ENCODE results near the gene TUFT1.

Gene TUFT1

GRCh38 chr1:151526735-151527525 lies 13.2 kb upstream of the TUFT1 start:
- Histone ChIP-seq H3K4me3 (ENCODE audit: low read length) (no peak overlapping the region), H3K27me3 (ENCODE audit: control insufficient read depth, insufficient read depth, low read length) (peaks cover 18% of the 10 kb centered on the region), H3K4me2 (ENCODE audit: low read length) (no peak overlapping the region), H3K36me3 (ENCODE audit: insufficient read depth, low read length) (no peaks in the 10 kb centered on the region), H3K9ac (ENCODE audit: low read depth, low read length) (no peak overlapping the region), H3K9me3 (replicated peaks; ENCODE audit: low read length) (no peaks in the 10 kb centered on the region), H3K4me1 (ENCODE audit: control insufficient read depth, insufficient read depth, low read length) (no peaks in the 10 kb centered on the region)

- Histone ChIP-seq H3K4me3 (ENCODE audit: low read length) (no peak overlapping the region), H3K9me3 (replicated peaks; ENCODE audit: low read length) (no peaks in the 10 kb centered on the region), H3K36me3 (ENCODE audit: insufficient read depth, low read length) (no peaks in the 10 kb centered on the region), H3K9ac (ENCODE audit: low read depth, low read length) (no peak overlapping the region), H3K4me1 (ENCODE audit: control insufficient read depth, insufficient read depth, low read length) (no peaks in the 10 kb centered on the region), H3K27me3 (ENCODE audit: control insufficient read depth, insufficient read depth, low read length) (peaks cover 9% of the 10 kb centered on the region), H3K4me2 (ENCODE audit: low read length) (no peak overlapping the region)
Observed at GRCh38 chr1:151529211-151529702, 10.9 kb upstream of the TUFT1 start.

GRCh38 chr1:151529781-151530180 lies 10.3 kb upstream of the TUFT1 start:
- H3K36me3 ChIP-seq (ENCODE audit: insufficient read depth, low read length) = no peaks in the 10 kb centered on the region
- no peak overlapping the region for H3K4me2 ChIP-seq (ENCODE audit: low read length)
- H3K4me1 ChIP-seq (ENCODE audit: control insufficient read depth, insufficient read depth, low read length) = no peaks in the 10 kb centered on the region
- no peaks in the 10 kb centered on the region for H3K9me3 ChIP-seq (replicated peaks; ENCODE audit: low read length)
- no peak overlapping the region for H3K9ac ChIP-seq (ENCODE audit: low read depth, low read length)
- H3K4me3 ChIP-seq (ENCODE audit: low read length) = no peak overlapping the region
- H3K27me3 ChIP-seq (ENCODE audit: control insufficient read depth, insufficient read depth, low read length) = peaks cover 9% of the 10 kb centered on the region

DNA sequence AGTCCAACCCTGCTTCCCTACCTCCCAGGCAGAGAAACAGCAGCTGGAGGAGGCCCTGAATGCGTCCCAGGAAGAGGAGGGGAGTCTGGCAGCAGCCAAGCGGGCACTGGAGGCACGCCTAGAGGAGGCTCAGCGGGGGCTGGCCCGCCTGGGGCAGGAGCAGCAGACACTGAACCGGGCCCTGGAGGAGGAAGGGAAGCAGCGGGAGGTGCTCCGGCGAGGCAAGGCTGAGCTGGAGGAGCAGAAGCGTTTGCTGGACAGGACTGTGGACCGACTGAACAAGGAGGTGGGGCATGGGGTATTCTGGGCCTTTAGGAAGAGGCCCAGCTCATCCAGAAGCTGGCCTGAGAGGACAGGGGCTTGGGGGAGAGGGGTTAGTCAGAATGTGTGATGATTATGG lies 9.6 kb upstream of the TUFT1 start:
- peaks cover 6% of the 10 kb centered on the region for H3K27me3 ChIP-seq (ENCODE audit: control insufficient read depth, insufficient read depth, low read length)
- H3K36me3 ChIP-seq (ENCODE audit: insufficient read depth, low read length) = no peaks in the 10 kb centered on the region
- no peak overlapping the region for H3K4me3 ChIP-seq (ENCODE audit: low read length)
- no peak overlapping the region for H3K9ac ChIP-seq (ENCODE audit: low read depth, low read length)
- H3K4me2 ChIP-seq (ENCODE audit: low read length) = no peak overlapping the region
- peaks cover 7% of the 10 kb centered on the region for H3K4me1 ChIP-seq (ENCODE audit: control insufficient read depth, insufficient read depth, low read length)
- H3K9me3 ChIP-seq (replicated peaks; ENCODE audit: low read length) = no peaks in the 10 kb centered on the region

- Histone ChIP-seq H3K36me3 (ENCODE audit: insufficient read depth, low read length) (no peaks in the 10 kb centered on the region), H3K4me1 (ENCODE audit: control insufficient read depth, insufficient read depth, low read length) (peaks cover 23% of the 10 kb centered on the region), H3K4me2 (ENCODE audit: low read length) (no peak overlapping the region), H3K4me3 (ENCODE audit: low read length) (no peak overlapping the region), H3K9ac (ENCODE audit: low read depth, low read length) (no peak overlapping the region), H3K27me3 (ENCODE audit: control insufficient read depth, insufficient read depth, low read length) (peaks cover 5% of the 10 kb centered on the region), H3K9me3 (replicated peaks; ENCODE audit: low read length) (no peaks in the 10 kb centered on the region)
Observed at GRCh38 chr1:151533870-151534269, 6.2 kb upstream of the TUFT1 start.

DNA sequence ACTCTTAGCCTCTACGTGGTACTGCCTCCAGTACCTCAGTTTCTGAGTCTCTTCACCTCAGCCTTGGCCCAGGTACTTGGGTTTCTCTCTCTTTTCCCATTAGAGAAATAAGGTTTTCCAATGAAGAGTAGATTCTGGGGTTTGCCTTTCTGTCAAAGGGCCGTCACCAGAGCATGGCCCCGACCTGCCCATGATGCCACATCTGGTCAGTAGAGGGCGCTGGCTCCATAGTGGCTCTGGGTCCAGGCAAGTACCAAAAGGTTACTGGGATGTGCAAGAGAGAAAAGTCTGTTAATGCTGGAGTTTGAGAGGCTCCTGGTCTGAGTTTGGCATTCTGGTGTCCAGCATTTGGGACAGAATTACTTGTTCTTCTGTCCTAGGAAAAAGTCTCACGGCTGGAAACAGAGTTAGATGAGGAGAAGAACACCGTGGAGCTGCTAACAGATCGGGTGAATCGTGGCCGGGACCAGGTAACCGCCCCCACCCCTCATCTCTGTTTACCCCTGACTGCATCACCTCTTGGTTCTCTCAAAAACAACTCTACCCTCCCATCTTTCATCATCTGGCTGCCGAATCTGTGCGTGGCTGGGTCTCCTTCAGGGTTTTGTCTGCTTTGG lies 5.3 kb upstream of the TUFT1 start:
- peaks cover 5% of the 10 kb centered on the region for H3K27me3 ChIP-seq (ENCODE audit: control insufficient read depth, insufficient read depth, low read length)
- H3K9me3 ChIP-seq (replicated peaks; ENCODE audit: low read length) = no peaks in the 10 kb centered on the region
- H3K36me3 ChIP-seq (ENCODE audit: insufficient read depth, low read length) = no peaks in the 10 kb centered on the region
- no peak overlapping the region for H3K9ac ChIP-seq (ENCODE audit: low read depth, low read length)
- H3K4me2 ChIP-seq (ENCODE audit: low read length) = no peak overlapping the region
- no peak overlapping the region for H3K4me3 ChIP-seq (ENCODE audit: low read length)
- H3K4me1 ChIP-seq (ENCODE audit: control insufficient read depth, insufficient read depth, low read length) = peaks cover 30% of the 10 kb centered on the region

DNA sequence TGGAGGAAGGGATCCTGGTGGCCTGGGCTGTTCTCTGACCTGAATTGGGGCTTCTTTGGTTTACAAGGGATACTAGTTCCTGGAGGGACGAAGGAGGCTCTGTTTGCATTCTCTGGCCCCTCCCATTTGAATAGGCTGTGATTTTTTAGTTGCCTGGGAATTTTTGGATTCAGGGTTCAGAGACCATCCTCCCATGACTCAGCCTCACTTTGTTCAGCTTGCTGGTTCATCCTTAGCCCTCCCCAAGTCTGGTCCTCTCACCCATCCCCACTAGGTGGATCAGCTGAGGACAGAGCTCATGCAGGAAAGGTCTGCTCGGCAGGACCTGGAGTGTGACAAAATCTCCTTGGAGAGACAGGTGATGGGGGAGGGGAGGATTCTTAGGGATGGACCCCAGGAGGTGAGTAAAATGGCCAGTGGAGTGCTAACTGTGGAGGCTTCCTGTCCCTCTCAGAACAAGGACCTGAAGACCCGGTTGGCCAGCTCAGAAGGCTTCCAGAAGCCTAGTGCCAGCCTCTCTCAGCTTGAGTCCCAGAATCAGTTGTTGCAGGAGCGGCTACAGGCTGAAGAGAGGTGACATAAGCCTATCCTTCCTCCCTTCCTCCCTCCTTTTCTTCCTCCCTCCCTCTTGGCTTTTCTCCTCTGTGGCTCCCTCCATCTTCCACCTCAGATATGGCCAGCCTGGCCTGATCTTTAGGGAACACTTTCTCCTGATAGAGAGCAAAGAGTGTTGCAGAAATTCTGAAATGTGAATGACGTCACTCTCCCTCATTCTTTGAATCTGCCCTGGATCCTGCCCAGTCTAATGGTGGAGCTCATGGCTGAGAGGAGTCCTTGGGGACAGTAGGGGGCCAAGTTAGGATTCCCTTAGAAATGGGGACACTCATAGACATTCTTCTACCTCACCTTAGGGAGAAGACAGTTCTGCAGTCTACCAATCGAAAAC lies 4.5 kb upstream of the TUFT1 start:
- peaks cover 33% of the 10 kb centered on the region for H3K4me1 ChIP-seq (ENCODE audit: control insufficient read depth, insufficient read depth, low read length)
- H3K9ac ChIP-seq (ENCODE audit: low read depth, low read length) = no peak overlapping the region
- no peak overlapping the region for H3K4me3 ChIP-seq (ENCODE audit: low read length)
- no peaks in the 10 kb centered on the region for H3K9me3 ChIP-seq (replicated peaks; ENCODE audit: low read length)
- H3K4me2 ChIP-seq (ENCODE audit: low read length) = no peak overlapping the region
- H3K36me3 ChIP-seq (ENCODE audit: insufficient read depth, low read length) = no peaks in the 10 kb centered on the region
- no peaks in the 10 kb centered on the region for H3K27me3 ChIP-seq (ENCODE audit: control insufficient read depth, insufficient read depth, low read length)

DNA sequence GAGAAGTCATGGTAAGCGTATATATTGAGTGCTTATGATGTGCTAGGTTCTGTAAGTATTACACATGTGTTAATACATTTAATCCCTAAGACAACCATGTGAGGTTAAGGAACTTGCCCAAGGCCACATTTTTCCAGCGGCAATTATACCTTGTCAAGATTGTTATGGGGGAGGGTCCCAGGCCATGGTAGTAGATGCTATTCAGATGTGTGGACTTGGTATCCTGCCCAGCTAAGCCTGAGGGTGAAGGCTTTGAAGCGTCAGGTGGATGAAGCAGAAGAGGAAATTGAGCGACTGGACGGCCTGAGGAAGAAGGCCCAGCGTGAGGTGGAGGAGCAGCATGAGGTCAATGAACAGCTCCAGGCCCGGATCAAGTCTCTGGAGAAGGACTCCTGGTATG lies 3.6 kb upstream of the TUFT1 start:
- Histone ChIP-seq H3K4me1 (ENCODE audit: control insufficient read depth, insufficient read depth, low read length) (peaks cover 37% of the 10 kb centered on the region), H3K9me3 (replicated peaks; ENCODE audit: low read length) (no peaks in the 10 kb centered on the region), H3K4me3 (ENCODE audit: low read length) (no peak overlapping the region), H3K4me2 (ENCODE audit: low read length) (peak overlapping the region; percentile 46), H3K36me3 (ENCODE audit: insufficient read depth, low read length) (no peaks in the 10 kb centered on the region), H3K9ac (ENCODE audit: low read depth, low read length) (peak overlapping the region; percentile 24), H3K27me3 (ENCODE audit: control insufficient read depth, insufficient read depth, low read length) (no peaks in the 10 kb centered on the region)

DNA sequence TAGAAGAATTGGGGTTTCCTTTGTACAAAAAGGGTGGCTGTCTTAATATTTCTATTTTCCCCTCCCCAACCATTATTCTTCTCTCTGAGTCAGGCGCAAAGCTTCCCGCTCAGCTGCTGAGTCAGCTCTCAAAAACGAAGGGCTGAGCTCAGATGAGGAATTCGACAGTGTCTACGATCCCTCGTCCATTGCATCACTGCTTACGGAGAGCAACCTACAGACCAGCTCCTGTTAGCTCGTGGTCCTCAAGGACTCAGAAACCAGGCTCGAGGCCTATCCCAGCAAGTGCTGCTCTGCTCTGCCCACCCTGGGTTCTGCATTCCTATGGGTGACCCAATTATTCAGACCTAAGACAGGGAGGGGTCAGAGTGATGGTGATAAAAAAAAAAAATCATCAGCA lies 3.0 kb upstream of the TUFT1 start:
- Histone ChIP-seq H3K27me3 (ENCODE audit: control insufficient read depth, insufficient read depth, low read length) (no peaks in the 10 kb centered on the region), H3K4me3 (ENCODE audit: low read length) (no peak overlapping the region), H3K9ac (ENCODE audit: low read depth, low read length) (peak overlapping the region; percentile 24), H3K9me3 (replicated peaks; ENCODE audit: low read length) (no peaks in the 10 kb centered on the region), H3K4me2 (ENCODE audit: low read length) (peak overlapping the region; percentile 46), H3K4me1 (ENCODE audit: control insufficient read depth, insufficient read depth, low read length) (peaks cover 42% of the 10 kb centered on the region), H3K36me3 (ENCODE audit: insufficient read depth, low read length) (no peaks in the 10 kb centered on the region)

DNA sequence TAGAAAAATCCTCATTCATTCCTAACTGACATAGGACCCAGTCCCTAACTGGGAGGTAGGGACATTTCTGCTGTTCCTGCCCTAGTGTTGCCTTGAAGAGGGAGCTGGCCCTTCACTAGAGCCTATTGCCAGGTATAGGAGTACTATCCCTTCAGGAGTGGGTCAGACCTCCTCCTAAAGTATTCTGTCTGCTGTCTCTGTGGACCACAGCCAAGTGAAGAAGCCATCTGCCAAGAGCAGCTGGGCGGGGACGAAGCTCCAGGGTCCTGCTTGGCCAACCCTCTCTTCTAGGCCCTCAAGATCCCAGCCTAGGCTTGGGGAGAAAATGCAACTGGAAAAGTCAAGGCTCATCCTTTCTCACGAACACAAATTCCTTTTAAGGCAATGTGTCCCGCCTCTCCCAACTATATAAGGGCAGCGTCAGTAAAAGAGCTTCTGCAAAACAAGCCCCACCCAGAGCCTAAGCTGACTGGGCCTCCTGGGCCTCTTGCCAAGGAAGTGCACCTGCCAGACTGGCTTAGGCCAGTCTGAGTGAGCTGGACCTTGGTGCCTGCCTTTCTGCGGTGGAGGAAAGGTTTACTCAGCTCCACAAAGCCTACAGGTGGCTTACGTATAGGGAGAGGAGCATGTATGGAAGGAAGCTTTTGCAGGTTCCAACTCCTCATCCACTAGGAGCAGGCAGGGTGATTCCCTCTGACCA lies 638 bp upstream of the TUFT1 start:
- peak overlapping the region; percentile 91 for H3K4me3 ChIP-seq (ENCODE audit: low read length)
- no peaks in the 10 kb centered on the region for H3K36me3 ChIP-seq (ENCODE audit: insufficient read depth, low read length)
- peaks cover 58% of the 10 kb centered on the region for H3K4me1 ChIP-seq (ENCODE audit: control insufficient read depth, insufficient read depth, low read length)
- H3K4me2 ChIP-seq (ENCODE audit: low read length) = peak overlapping the region; percentile 87
- no peaks in the 10 kb centered on the region for H3K9me3 ChIP-seq (replicated peaks; ENCODE audit: low read length)
- peak overlapping the region; percentile 91 for H3K9ac ChIP-seq (ENCODE audit: low read depth, low read length)
- no peaks in the 10 kb centered on the region for H3K27me3 ChIP-seq (ENCODE audit: control insufficient read depth, insufficient read depth, low read length)

DNA sequence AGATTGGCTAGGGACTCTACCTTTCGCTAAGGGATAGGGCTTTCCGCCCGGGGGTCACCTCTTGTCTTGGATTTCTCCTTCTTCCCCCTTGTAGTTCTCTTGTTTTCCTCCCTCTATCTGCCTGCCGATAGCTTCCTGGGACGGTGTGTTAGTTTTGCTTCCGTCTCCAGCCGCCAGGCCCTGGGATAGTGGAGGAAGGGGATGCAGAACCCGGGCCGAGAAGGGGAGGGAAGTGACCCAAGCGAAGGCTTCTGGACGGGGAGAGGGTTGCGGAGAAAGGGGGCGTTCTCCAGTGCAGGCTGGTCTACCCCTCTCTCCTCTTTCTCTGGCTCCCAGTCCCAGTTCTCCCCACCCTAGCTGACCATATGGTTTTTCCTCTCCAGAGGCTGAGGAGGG lies 871 bp downstream of the TUFT1 start:
- H3K4me2 ChIP-seq (ENCODE audit: low read length) = peak overlapping the region; percentile 87
- peaks cover 49% of the 10 kb centered on the region for H3K4me1 ChIP-seq (ENCODE audit: control insufficient read depth, insufficient read depth, low read length)
- peak overlapping the region; percentile 91 for H3K9ac ChIP-seq (ENCODE audit: low read depth, low read length)
- no peaks in the 10 kb centered on the region for H3K27me3 ChIP-seq (ENCODE audit: control insufficient read depth, insufficient read depth, low read length)
- H3K9me3 ChIP-seq (replicated peaks; ENCODE audit: low read length) = no peaks in the 10 kb centered on the region
- H3K4me3 ChIP-seq (ENCODE audit: low read length) = peak overlapping the region; percentile 91
- H3K36me3 ChIP-seq (ENCODE audit: insufficient read depth, low read length) = no peaks in the 10 kb centered on the region

Data from skeletal muscle satellite cell (primary cell).